ENCODE data around the gene TCF7L2.
A peak's percentile ranks its signal among the peaks of the same experiment; 100 is the strongest.

TCF7L2 gene

GRCh38 chr10:112949875-112950507, at the start of gene TCF7L2:
Gene TCF7L2 (plus strand): TSS chr10:112950247. CDS start chr10:112950757, 510 bp downstream.
- no peak for TF ChIP-seq CTCF (conservative IDR thresholded peaks at IDR 0.05)
- H3K27ac ChIP-seq: peak within 1 kb of the TSS; percentile 78

GRCh38 chr10:112902730-112903129, 47.3 kb upstream of the TCF7L2 start:
- no peak for TF ChIP-seq CTCF (conservative IDR thresholded peaks at IDR 0.05)
- H3K27ac ChIP-seq: no peak overlapping the region

- H3K27ac ChIP-seq: no peak overlapping the region
- TF ChIP-seq CTCF (conservative IDR thresholded peaks at IDR 0.05): no peak
Measured at GRCh38 chr10:112904000-112904399, 46.0 kb upstream of the TCF7L2 start.

- no peak for TF ChIP-seq CTCF (conservative IDR thresholded peaks at IDR 0.05)
Measured at GRCh38 chr10:112906945-112907344, 43.1 kb upstream of the TCF7L2 start.

GRCh38 chr10:112907893-112908292, 42.2 kb upstream of the TCF7L2 start:
- no peak overlapping the region for H3K27ac ChIP-seq
- TF ChIP-seq CTCF (conservative IDR thresholded peaks at IDR 0.05): no peak

More at GRCh38 chr10:112906945-112907344, 43.1 kb upstream of the TCF7L2 start:
- H3K27ac ChIP-seq: no peak overlapping the region

GRCh38 chr10:112911206-112911605, 38.8 kb upstream of the TCF7L2 start:
- no peak for TF ChIP-seq CTCF (conservative IDR thresholded peaks at IDR 0.05)
- no peak overlapping the region for H3K27ac ChIP-seq

- TF ChIP-seq CTCF (conservative IDR thresholded peaks at IDR 0.05): no peak
- H3K27ac ChIP-seq: no peak overlapping the region
Measured at GRCh38 chr10:112912410-112912928, 37.6 kb upstream of the TCF7L2 start.
